Measurements from ENCODE around the gene PLCB2.

The PLCB2 gene

GRCh38 chr15:40249477-40250303 lies 58.0 kb downstream of the PLCB2 start:
- DNase-seq (ENCODE audit: low read depth) = peak; percentile 41
- no peak overlapping the region for H3K4me3 ChIP-seq (ENCODE audit: low read length)
- no peak for TF ChIP-seq CTCF (conservative IDR thresholded peaks at IDR 0.05; ENCODE audit: low read length)

GRCh38 chr15:40248006-40248783 lies 59.5 kb downstream of the PLCB2 start:
- no peak for DNase-seq (ENCODE audit: low read depth)
- no peak for TF ChIP-seq CTCF (conservative IDR thresholded peaks at IDR 0.05; ENCODE audit: low read length)
- no peak overlapping the region for H3K4me3 ChIP-seq (ENCODE audit: low read length)

DNA sequence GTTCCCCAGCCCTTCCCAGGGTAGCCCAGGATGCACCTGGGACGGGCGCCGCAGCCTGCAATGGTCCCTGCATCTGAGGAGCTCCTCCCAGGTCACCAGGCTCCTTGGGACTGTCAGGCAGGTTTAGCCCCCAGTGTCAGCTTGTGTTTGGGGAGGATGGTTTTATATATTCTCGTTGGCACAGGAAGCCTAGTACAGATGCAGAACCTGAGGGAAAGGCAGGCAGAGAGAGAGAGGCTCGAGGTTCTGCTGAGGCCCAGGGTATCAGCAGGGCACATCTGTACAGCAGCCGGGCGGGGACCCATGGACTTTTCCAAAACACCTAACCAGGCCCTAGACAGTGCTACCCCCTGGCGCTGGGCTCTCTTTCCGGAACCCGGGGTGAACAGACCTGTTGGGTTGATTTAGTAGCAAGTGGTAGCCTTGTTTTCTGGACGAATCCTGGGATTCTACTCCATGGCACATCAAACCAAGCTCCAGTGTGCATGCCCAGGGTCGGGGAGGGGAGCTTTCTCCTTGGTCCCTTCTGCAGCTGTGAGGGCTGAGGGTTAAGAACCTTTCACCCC lies 60.2 kb downstream of the PLCB2 start:
- no peak for TF ChIP-seq CTCF (conservative IDR thresholded peaks at IDR 0.05; ENCODE audit: low read length)
- DNase-seq (ENCODE audit: low read depth) = no peak
- H3K4me3 ChIP-seq (ENCODE audit: low read length) = no peak overlapping the region

DNA sequence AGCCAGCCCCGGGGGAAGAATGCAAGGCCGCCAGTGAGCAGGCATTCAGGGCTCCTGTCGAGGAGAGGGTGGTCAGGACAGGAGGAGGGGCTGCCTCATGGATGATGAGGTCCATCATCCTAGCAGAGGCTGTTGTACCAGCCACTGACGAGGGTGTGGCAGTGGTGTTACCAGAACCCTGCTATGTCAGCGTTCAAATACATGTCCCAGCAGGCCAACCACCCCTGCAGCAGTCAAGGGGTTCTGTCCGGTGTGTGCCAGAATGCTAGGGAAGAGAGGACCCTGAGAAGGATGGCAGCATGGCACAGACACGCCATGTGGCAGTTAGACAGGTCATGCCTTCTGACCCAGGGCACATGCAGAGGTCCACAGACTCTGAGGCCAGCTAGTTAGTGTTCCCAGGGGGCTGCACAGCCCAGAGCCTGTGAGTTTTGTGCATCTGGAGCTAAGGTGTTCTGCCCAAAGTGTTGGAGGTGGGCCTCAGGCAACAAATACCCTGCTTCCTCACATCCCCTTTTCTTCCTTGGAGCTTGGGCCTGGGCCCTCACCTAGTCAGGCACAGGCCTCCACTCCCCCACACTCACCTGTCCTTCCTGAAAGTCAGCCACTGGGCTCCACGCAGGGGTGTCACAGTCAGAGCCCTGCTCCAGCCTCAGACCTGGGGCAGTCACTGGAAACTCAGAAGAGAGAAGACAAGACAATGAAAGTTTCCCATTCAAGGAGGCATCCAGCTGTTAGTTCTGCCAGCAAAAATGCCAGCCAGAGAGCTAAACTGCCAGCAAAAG lies 61.0 kb downstream of the PLCB2 start:
- TF ChIP-seq CTCF (conservative IDR thresholded peaks at IDR 0.05; ENCODE audit: low read length) = no peak
- H3K4me3 ChIP-seq (ENCODE audit: low read length) = no peak overlapping the region
- DNase-seq (ENCODE audit: low read depth) = no peak

DNA sequence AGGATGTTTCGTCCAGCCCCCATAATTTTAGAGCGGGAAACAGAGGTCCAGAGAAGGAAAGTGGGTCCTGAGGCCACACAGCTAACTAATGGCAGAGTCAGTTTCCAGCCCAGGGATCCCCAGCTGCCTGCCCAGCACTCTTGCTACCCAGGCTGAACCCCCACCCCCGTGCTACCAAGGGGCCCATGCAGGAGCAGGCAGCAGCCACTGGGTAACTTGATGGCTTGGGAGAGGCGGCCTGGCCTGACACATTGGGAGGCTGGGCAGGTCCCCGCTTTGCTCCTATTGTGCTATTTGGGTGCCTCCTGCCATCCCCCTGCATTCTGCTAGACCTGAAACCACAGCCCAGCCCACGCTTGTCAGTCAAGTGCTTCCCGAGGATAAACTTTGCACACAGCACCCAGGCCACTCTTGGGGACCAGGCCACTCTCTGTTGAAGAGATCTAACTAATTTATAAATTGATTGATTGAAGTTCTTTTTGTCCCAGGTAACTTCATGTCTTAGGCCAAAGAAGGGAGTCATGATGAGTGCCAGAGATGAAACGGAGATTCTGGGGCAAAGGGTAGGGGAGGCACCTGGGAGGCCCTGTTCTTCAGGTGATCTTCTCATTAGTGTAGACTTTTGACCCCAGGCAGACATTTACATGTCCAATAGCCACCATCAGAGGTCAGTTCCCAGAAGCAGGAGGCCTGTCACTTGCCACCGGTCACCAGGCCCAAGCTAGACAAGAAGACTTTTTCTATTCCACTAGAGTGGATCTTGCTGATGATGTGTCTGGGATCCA lies 61.9 kb downstream of the PLCB2 start:
- DNase-seq (ENCODE audit: low read depth) = no peak
- no peak for TF ChIP-seq CTCF (conservative IDR thresholded peaks at IDR 0.05; ENCODE audit: low read length)
- H3K4me3 ChIP-seq (ENCODE audit: low read length) = no peak overlapping the region

DNA sequence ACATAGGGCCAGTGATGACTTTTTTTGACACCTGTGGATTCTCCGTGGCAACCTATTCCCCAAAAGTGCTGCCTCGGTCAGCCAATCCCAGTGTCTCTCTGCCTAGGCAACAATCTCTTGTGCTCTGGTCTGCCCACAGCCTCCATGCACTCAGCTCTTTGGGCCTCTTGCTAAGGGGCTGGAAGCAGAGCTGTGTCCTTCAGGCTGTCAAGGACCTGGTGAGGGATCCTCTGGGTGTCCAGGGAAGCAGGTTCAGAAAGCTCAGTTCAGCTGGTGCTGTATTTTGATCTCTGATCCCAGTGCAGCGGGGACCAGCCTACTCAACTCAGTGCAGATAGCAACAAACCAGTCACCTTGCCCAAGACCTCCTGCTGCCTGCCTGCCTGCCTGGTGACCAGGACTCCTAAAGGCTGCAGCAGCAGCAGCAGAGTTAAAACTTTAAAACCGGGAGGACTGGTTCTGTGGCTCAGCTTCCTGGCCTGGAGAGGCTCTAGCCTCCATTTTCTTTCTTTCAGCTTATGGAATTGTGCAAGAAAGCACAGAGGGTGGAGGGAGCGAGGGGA lies 62.7 kb downstream of the PLCB2 start:
- TF ChIP-seq CTCF (conservative IDR thresholded peaks at IDR 0.05; ENCODE audit: low read length) = no peak
- no peak for DNase-seq (ENCODE audit: low read depth)
- H3K4me3 ChIP-seq (ENCODE audit: low read length) = no peak overlapping the region

All from AG10803 (cell line).